Nephron progenitor cell (in vitro differentiated cells): ENCODE data around the gene RBMS3.

Experiments
- DNase-seq: peaks from one replicate; pipeline ENCODE4 v3.0.0; 2021
- H3K27ac Mint-ChIP-seq: 2 replicates; pipeline ENCODE4 v1.8.0; 2021; ENCODE audit warnings: mild to moderate bottlenecking, moderate library complexity, mixed read lengths
- H3K27me3 Mint-ChIP-seq: 2 replicates; pipeline ENCODE4 v1.8.0; 2021; ENCODE audit warnings: mild to moderate bottlenecking, low read depth, mixed read lengths; ENCODE audit not compliant: poor library complexity
- H3K36me3 Mint-ChIP-seq: 2 replicates; pipeline ENCODE4 v1.8.0; 2021; ENCODE audit warnings: low read depth, mixed read lengths
- H3K4me1 Mint-ChIP-seq: 2 replicates; pipeline ENCODE4 v1.8.0; 2021; ENCODE audit warnings: mixed read lengths
- H3K4me3 Mint-ChIP-seq: 2 replicates; pipeline ENCODE4 v1.8.0; 2021; ENCODE audit warnings: mild to moderate bottlenecking, moderate library complexity, mixed read lengths
- H3K9me3 Mint-ChIP-seq: 2 replicates; pipeline ENCODE4 v1.8.0; 2021; ENCODE audit warnings: mild to moderate bottlenecking, moderate library complexity, mixed read lengths
- TF ChIP-seq, protein P1 (sequence below): fragments of 200-600 bp; sonication (generic); IDR thresholded peaks from 2 replicates; pipeline ENCODE4 v1.5.0; 2021; ENCODE audit warnings: antibody characterized with exemption

RBMS3 gene

DNA sequence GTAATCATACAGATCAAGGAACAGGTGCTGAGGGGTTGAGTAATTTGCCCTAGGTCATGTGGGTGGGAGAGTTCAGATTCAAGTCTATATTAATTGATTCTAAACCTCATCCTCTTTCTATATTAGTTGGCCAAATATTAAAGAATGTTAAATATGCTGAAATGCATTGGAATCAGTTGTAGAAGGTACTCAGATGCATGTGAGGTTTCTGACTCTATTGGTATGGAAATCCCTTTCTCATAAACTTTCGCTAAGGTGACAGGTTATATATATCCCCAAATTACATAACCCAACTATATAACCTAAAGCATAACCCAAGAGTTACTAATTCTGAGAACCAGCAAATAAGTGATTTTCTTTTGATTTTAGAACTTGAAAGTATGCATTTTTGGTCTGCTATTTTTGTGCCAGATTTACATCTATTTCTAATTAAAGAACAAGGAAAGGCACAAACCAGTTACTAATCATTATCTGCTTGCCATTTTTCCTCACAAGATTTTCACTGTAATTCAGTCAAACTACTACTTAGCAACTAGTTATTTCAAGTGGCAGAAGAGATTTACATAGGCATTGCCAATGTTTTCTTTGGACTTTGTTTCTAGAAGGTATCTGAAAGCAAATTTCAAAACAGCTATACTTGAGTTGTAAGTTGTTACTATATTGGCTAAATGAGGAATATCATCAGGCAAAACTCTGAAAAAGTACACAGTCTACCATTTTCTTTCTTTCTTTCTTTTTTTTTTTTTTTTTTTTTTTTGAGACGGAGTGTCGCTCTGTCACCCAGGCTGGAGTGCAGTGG is 201.3 kb downstream of the RBMS3 start:
- no peak overlapping the region for H3K27ac Mint-ChIP-seq
- H3K27me3 Mint-ChIP-seq, result no peaks in the 10 kb centered on the region
- no peaks in the 10 kb centered on the region for H3K36me3 Mint-ChIP-seq
- no peak for DNase-seq
- TF ChIP-seq, protein P1, sequence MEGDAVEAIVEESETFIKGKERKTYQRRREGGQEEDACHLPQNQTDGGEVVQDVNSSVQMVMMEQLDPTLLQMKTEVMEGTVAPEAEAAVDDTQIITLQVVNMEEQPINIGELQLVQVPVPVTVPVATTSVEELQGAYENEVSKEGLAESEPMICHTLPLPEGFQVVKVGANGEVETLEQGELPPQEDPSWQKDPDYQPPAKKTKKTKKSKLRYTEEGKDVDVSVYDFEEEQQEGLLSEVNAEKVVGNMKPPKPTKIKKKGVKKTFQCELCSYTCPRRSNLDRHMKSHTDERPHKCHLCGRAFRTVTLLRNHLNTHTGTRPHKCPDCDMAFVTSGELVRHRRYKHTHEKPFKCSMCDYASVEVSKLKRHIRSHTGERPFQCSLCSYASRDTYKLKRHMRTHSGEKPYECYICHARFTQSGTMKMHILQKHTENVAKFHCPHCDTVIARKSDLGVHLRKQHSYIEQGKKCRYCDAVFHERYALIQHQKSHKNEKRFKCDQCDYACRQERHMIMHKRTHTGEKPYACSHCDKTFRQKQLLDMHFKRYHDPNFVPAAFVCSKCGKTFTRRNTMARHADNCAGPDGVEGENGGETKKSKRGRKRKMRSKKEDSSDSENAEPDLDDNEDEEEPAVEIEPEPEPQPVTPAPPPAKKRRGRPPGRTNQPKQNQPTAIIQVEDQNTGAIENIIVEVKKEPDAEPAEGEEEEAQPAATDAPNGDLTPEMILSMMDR, result no peak
- H3K4me1 Mint-ChIP-seq, result peaks cover 7% of the 10 kb centered on the region
- no peak overlapping the region for H3K4me3 Mint-ChIP-seq
- no peaks in the 10 kb centered on the region for H3K9me3 Mint-ChIP-seq

DNA sequence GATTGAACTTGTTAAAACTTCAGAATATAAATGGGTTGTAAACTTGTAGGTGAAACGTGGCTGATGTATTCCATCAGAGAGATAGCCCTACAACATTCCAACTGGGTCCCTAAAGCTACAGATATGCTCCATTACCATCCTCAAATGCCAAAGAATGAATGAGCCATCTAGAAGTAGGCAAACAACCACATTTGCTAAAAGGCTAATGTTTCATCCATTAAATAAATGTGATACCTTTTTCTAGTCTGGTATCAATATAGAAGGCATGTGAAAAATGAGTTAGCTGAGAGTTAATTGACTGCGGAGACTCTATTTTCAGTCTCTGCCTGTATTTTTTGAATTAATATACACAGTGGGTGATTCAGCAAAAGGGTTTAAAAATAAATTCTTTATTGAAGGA is 203.8 kb downstream of the RBMS3 start:
- H3K27ac Mint-ChIP-seq, result no peak overlapping the region
- H3K4me1 Mint-ChIP-seq, result peaks cover 7% of the 10 kb centered on the region
- peaks cover 4% of the 10 kb centered on the region for H3K9me3 Mint-ChIP-seq
- TF ChIP-seq, protein P1, result no peak
- DNase-seq, result no peak
- H3K36me3 Mint-ChIP-seq, result peaks cover 4% of the 10 kb centered on the region
- no peak overlapping the region for H3K4me3 Mint-ChIP-seq
- peaks cover 2% of the 10 kb centered on the region for H3K27me3 Mint-ChIP-seq

GRCh38 chr3:29486096-29486495 is 205.2 kb downstream of the RBMS3 start:
- DNase-seq, result no peak
- Mint-ChIP-seq H3K4me1 (peaks cover 7% of the 10 kb centered on the region), H3K4me3 (no peak overlapping the region), H3K27ac (no peak overlapping the region), H3K27me3 (peaks cover 5% of the 10 kb centered on the region), H3K9me3 (peaks cover 4% of the 10 kb centered on the region), H3K36me3 (peaks cover 11% of the 10 kb centered on the region)
- TF ChIP-seq, protein P1, result no peak

GRCh38 chr3:29486917-29487316 is 206.0 kb downstream of the RBMS3 start:
- H3K36me3 Mint-ChIP-seq, result peaks cover 15% of the 10 kb centered on the region
- no peak overlapping the region for H3K4me3 Mint-ChIP-seq
- H3K27ac Mint-ChIP-seq, result no peak overlapping the region
- H3K9me3 Mint-ChIP-seq, result peaks cover 8% of the 10 kb centered on the region
- TF ChIP-seq, protein P1, result no peak
- peaks cover 5% of the 10 kb centered on the region for H3K27me3 Mint-ChIP-seq
- no peak for DNase-seq
- H3K4me1 Mint-ChIP-seq, result peaks cover 7% of the 10 kb centered on the region

GRCh38 chr3:29488922-29489321 is 208.1 kb downstream of the RBMS3 start:
- no peak for DNase-seq
- H3K4me1 Mint-ChIP-seq, result peaks cover 7% of the 10 kb centered on the region
- no peak overlapping the region for H3K27ac Mint-ChIP-seq
- H3K27me3 Mint-ChIP-seq, result peaks cover 5% of the 10 kb centered on the region
- peaks cover 8% of the 10 kb centered on the region for H3K9me3 Mint-ChIP-seq
- TF ChIP-seq, protein P1, result no peak
- H3K36me3 Mint-ChIP-seq, result peaks cover 15% of the 10 kb centered on the region
- no peak overlapping the region for H3K4me3 Mint-ChIP-seq

- H3K4me3 Mint-ChIP-seq, result no peak overlapping the region
- peaks cover 5% of the 10 kb centered on the region for H3K27me3 Mint-ChIP-seq
- peaks cover 15% of the 10 kb centered on the region for H3K36me3 Mint-ChIP-seq
- H3K4me1 Mint-ChIP-seq, result no peaks in the 10 kb centered on the region
- TF ChIP-seq, protein P1, result no peak
- no peak for DNase-seq
- peaks cover 8% of the 10 kb centered on the region for H3K9me3 Mint-ChIP-seq
- no peak overlapping the region for H3K27ac Mint-ChIP-seq
Observed at GRCh38 chr3:29493109-29493508, 212.2 kb downstream of the RBMS3 start.
